GM12864 (cell line): ENCODE results near the gene KCTD3.

Experiments
- DNase-seq: peaks from one replicate; pipeline ENCODE4 v3.0.0-alpha.2; 2011; ENCODE audit warnings: low read depth
- H3K4me3 ChIP-seq: 2 replicates; pipeline ENCODE4 v1.5.1; 2011; ENCODE audit warnings: mild to moderate bottlenecking, low read depth, low read length, control low read depth
- TF ChIP-seq, protein P1 (sequence below): IDR thresholded peaks from 2 replicates; pipeline ENCODE4 v1.5.1; 2011; ENCODE audit warnings: low read depth, mild to moderate bottlenecking, moderate library complexity, low read length, control low read depth, inconsistent platforms; ENCODE audit errors: missing control alignments

The KCTD3 gene

DNA sequence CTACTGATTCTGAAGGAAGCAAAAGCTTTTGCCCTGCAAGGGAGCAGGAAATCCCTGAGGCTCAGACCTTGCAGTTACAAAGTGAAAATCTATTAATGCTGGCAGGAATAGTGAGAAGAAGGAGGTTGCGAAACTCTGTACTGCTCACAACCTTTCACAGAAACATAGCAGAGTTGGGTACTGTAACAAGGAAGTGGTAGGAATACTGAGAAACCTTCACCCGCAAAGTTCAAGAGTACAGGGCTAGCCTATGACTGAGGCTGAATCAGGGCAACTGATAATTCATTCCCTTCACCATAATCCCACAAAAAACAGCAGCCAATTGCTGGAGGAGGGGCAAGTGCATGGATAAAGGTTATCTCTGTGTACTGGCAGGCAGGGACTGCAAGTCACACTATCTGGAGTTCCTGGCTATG, 23.9 kb upstream of the KCTD3 start:
- H3K4me3 ChIP-seq = no peak overlapping the region
- TF ChIP-seq, protein P1, sequence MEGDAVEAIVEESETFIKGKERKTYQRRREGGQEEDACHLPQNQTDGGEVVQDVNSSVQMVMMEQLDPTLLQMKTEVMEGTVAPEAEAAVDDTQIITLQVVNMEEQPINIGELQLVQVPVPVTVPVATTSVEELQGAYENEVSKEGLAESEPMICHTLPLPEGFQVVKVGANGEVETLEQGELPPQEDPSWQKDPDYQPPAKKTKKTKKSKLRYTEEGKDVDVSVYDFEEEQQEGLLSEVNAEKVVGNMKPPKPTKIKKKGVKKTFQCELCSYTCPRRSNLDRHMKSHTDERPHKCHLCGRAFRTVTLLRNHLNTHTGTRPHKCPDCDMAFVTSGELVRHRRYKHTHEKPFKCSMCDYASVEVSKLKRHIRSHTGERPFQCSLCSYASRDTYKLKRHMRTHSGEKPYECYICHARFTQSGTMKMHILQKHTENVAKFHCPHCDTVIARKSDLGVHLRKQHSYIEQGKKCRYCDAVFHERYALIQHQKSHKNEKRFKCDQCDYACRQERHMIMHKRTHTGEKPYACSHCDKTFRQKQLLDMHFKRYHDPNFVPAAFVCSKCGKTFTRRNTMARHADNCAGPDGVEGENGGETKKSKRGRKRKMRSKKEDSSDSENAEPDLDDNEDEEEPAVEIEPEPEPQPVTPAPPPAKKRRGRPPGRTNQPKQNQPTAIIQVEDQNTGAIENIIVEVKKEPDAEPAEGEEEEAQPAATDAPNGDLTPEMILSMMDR = no peak
- DNase-seq = no peak

DNA sequence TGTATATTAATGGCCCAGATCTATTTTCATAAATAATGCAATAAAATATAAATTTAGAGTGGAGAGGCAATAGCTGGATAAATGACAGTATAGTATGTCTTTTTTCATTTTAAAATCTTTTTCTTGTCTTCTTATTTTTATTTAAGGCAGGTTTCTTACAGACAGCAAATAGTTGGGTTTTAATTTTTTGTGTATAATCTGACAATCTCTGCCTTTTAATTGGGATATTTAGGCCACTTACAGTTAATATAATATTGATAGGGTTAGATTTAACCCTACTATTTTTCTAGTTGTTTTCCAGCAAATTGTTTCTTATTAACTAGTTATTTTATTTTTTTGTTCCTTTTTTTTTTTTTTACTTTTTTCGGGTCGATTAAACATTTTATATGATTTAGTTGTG, 23.3 kb upstream of the KCTD3 start:
- TF ChIP-seq, protein P1 = no peak
- no peak for DNase-seq
- H3K4me3 ChIP-seq = no peak overlapping the region

DNA sequence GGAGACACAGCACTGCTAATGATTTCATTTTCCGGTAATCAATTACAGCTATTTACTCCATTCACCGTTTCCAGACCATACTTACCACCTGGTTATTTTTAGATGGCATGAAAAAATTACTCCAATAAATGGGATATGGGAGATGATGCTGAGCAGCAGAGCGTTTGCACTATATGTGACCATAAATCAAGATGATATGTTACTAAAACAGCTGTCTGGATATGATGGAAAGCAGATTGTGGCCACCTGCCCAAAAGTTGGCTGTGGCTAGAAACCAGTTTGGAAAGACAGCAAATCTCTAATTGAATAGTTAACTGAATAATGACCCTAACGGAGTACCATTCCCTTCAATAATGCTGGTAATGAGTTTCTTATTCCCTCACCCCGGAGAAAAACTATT, 22.5 kb upstream of the KCTD3 start:
- TF ChIP-seq, protein P1 = no peak
- no peak for DNase-seq
- no peak overlapping the region for H3K4me3 ChIP-seq

DNA sequence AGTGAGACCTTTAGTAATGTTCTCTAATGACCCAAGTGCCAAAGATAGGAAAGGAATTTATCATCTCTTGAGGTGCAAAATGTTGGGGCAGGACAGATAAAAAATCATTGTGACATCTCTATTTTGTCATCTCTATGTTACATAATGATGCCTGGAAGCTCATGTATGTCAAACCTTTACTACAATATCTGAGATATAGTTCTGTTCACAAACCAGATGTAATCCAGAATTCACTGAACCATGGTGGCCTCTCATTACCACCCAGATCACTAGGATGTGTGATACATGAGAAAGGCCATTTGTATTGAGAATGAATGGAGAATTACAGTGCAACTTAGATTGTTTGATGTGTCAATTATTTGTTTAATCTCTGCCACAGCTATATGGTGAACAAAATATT, 22.0 kb upstream of the KCTD3 start:
- no peak for DNase-seq
- TF ChIP-seq, protein P1 = no peak
- H3K4me3 ChIP-seq = no peak overlapping the region

DNA sequence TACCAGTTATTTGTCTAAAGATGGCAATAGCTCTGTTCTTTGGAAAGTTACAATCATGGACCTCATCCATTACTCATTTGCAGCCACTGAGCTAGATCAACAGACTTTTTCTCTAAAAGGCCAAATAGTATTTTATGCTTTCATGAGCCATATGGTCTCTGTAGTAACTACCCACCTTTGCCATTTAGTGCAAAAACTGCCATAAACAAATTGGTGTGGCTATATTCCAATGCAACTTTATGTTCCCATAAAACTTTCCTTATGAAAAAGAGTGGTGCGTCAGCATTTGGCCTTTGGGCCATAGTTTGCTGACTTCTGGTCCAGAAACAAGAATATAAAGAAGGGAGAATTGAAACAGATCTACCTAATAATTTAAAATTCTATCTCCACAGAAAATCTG, 20.1 kb upstream of the KCTD3 start:
- TF ChIP-seq, protein P1 = no peak
- H3K4me3 ChIP-seq = no peak overlapping the region
- no peak for DNase-seq

DNA sequence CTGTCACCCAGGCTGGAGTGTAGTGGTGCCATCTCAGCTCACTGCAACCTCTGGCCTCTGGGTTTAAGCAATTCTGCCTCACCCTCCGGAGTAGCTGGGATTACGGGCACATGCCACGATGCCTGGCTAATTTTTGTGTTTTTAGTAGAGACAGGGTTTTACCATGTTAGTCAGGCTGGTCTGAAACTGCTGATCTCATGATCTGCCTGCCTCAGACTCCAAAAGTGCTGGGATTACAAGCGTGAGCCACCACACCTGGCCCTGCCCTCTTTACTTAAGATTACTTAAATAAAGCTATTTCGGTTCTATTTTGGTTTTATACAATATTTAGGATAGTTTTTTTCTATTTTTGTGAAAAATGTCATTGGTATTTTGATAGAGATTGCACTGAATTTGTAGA, 15.3 kb upstream of the KCTD3 start:
- no peak overlapping the region for H3K4me3 ChIP-seq
- no peak for DNase-seq
- TF ChIP-seq, protein P1 = no peak

DNA sequence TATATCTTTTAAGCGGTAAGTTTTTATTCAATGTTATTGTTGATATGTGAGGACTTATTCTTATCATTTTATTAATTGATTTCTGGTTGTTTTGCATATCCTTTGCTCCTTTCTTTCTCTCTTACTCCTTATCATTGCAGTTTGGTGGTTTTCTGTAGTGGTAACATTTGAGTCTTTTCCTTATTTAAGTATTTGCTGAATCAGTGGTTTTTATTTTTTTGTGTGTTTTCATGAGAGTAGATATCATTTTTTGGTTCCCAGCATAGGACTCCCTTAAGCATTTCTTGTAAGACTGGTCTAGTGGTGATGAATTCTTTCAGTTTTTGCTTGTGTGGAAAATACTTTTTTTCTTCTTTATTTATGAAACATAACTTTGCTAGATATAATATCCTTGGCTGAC, 12.2 kb upstream of the KCTD3 start:
- H3K4me3 ChIP-seq = no peak overlapping the region
- DNase-seq = no peak
- TF ChIP-seq, protein P1 = no peak
